Prostate gland (tissue), 2 donors: ENCODE measurements around the gene MMD2.

Source experiments
- CTCF ChIP-seq, 4 experiments: fragments of 200-600 bp in 2 of 4; fragments of 450-650 bp in 2 of 4; sonication (generic) in 2 of 4; IDR thresholded peaks; 1 replicate in 3 of 4; 2 replicates in 1 of 4; pipeline ENCODE4 v1.5.1; 2016 to 2019; ENCODE audit warnings: antibody characterized with exemption in 4 of 4, mild to moderate bottlenecking in 2 of 4, moderate library complexity in 2 of 4
- POLR2A ChIP-seq: fragments of 450-650 bp; IDR thresholded peaks from one replicate; pipeline ENCODE4 v1.6.1; 2016; ENCODE audit warnings: antibody characterized with exemption, mild to moderate bottlenecking
- POLR2AphosphoS5 ChIP-seq: sonication (generic); formaldehyde crosslinking; IDR thresholded peaks from one replicate; pipeline ENCODE4 v1.6.1; 2017; ENCODE audit warnings: antibody characterized with exemption

GRCh38 chr7:4959893-4960292, 906 bp upstream of the MMD2 start:
- TF ChIP-seq CTCF (IDR thresholded peaks at IDR 0.05) (no peak), POLR2A (no peak), POLR2AphosphoS5 (no peak)
